Stimulated activated CD8-positive, alpha-beta memory T cell treated with anti-CD3 and anti-CD28 coated beads, Interleukin-7, amount 100 ng/mL, for 1 hour (primary cell): ENCODE data around the gene GDAP2.
"Not testable (repeated sequence)": the region's sequence is repeated elsewhere in the genome, so short reads cannot be mapped to it uniquely, and the experiment has no call there.

Experiments
- DNase-seq, 2 donors: peaks; one replicate each; pipeline ENCODE4 v3.0.0-alpha.2; 2020; ENCODE audit warnings: low read depth in 2 of 2

The GDAP2 gene

DNA sequence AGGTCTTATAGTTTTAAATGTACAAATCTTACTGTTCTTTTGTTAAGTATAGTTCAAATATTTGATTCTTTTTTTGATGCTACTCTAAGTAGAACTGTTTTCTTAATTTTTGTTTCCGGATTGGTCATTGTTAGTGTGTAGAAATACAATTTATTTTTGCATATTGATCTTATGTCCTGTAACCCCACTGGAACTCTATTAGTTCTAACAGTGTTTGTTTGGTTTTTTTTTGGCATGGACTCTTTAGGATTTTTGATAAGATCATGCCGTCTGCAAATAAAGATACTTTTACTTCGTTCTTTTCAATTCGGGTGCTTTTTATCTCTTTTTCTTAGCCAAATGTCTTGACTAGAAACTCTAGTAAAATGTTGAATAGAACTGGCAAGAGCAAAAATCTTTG is 26.5 kb downstream of the GDAP2 start:
- DNase-seq, result no peak

DNA sequence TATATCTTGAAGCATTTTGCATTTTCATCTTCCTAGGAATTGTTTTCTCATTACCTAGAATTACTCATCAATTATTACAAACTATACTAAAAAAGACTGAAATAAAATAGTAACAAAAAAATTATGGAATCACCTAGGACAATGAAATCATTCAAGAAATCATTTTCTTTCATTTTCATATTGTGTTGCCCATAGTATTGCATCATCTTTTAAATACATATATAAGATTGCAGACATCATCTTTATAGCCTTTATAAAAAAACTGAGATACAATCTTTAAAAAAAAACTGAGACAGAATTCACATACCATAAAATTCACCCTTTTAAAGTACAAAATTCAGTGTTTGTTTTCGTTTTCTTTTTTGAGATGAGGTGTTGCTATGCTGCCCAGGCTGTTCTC is 29.6 kb downstream of the GDAP2 start:
- DNase-seq, result no peak

DNA sequence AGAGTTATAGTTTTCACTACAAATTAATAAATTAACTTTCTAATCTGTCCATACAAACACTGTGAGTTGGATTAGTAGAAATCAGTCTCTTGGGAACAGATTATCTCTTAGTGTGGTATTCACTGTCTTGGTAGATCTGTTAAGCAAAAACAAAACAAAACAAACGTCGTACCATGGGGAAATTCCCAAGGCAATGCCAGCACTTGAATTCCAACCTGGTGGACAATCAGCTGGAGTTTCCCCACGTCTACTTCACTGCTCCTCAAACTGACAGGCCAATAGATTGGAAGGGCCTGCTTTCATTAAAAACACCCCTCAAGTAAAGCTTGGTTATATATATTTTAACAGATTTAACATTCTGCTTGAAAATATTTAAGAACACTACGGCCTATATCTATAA is 31.9 kb downstream of the GDAP2 start:
- DNase-seq, result no peak

DNA sequence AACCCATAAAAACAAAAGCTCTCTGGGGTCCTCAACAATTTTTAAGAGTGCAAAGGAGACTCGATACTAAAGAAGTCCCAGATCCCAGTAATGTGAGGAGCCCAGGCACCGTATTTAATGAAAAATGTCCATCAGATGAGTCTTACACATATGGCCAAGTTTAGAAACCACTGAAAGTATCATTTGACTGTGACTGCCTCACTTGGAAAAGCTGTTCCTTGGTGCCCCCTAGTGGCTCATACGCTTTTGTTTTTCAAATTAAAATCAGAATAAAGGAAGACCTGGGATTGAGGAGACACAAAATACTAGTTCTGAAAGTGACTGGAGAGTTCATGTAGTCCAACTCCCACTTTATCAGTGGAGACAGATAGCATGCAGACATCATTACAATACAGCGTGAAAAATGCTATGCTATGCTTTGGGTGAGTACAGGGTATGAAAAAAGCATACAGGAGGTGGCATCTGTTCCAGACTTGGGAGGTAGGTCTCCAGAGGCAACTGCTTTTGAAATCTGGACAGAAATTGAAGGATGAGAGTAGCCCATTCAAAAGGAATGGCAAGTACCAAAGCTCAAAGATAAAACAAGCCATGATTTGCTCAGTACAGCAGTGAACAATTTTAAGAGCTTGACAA is 33.8 kb downstream of the GDAP2 start:
- peak in 1 of 2 donors; percentile 25 for DNase-seq

DNA sequence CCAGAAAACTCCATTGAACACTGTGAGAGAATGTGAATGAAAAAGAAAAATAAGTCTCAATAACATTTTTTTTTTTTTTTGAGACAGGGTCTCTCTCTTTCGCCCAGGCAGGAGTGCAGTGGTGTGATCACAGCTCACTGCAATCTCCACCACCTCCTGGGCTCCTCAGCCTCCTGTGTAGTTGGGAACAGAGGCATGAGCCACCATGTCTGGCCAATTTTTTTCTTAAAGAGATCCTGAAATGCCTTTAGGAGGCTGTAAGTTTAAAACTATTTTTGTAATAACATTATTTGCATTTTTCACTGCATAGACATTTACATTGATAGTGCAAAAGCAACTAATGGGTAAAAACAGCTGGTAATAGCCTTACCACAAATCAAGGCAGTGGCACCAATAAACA is 35.3 kb downstream of the GDAP2 start:
- no peak for DNase-seq

DNA sequence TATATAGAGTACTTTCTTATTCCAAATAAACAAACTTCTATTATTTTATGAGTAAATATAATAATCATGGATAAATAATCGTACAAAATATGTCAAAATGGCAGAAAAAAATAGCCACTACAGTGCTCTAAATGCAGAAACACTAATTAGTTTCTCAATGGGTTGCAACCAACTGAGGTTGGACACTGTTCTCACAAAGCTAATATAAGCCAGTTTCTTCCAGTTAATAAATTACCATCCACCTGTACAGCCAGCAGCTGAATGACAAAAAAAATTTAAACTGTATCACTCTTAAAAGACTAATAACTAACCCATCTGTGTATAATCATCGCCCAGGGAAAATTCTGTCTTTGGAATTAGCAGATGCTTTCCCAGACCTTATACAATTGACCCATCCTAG is 36.9 kb downstream of the GDAP2 start:
- no peak for DNase-seq

DNA sequence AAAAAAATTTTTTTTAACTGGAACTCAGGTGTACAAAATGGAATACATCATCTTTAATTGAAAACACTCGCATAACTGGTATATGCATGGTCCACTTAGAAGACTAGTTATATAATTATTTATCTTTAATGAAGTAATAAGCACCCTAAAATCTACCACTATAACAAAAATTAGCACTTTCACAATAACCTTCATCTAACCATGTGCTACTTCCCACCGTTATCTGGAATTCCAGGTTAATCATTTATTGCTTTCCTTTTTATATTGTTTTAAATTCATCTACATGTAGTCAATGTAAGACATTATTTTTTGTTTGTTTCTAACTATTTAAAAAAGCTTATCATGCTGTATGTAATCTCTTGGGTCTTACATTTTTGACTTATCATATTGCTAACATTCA is 39.0 kb downstream of the GDAP2 start:
- no peak for DNase-seq

DNA sequence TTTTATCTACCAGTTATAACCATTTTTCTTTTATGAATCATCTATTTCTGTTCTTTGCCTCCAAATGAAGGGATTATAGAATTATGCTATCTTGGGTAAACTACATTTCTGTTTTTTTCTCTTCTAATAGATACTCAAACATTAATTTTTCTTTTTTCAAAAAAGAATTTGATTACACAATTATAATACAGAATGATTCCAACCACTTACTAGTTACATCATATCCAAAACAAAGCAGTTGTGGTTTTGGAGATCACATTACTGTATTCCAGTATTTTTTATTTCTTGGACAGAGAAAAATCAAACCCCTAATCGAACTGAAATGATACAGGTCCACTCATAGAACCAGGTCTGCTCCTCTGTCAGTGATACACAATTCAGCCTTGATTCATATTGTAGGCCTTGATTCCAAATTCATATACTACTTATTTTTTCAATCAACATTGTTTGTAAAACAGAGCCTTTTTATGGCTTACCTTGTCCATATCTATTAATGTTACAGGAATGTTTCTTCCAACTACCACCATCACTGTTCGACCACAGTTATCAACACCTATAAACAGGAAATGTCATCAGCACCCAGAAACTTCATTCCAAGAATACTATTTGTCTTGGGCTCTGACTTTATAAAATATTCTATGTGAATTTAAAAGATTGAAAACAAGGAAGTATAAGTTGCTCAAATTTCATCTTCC is 43.2 kb downstream of the GDAP2 start:
- DNase-seq, result no peak

DNA sequence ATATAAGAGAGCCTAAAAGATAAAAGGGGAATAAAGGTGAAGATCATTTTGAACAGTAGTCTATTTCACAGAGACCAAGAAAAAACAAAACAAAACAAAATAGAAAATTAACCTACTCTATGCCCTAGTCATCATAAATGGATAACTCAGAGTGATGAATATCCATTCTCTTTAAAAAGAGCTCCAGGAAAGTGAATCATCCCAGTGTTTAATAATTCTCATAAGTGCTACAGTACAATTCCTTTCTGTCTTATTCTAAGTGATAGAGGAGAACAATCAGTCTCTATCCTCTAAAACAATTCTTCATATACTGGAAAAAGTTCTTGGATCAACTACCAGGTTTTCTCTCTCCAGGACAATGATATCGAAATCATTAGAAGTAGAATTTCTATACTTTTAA is 45.8 kb downstream of the GDAP2 start:
- no peak for DNase-seq

DNA sequence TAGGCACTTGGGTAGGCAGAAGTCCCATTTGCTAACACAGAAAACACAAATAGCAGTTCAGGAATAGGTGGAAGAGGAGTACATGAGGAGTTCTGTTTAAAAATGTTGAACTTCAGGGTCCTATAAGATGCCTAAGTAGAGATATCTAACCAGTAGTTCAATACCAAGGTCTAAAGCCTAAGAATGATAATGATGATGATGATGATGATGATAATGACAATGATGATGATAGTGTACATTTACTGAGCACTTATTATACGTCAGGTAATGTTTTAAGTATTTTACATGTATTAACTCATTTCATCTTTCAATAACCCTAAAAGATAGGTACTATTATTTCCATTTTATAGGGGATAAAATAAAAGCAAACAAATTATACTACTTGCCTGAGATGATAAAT is 50.1 kb downstream of the GDAP2 start:
- DNase-seq, result no peak

DNA sequence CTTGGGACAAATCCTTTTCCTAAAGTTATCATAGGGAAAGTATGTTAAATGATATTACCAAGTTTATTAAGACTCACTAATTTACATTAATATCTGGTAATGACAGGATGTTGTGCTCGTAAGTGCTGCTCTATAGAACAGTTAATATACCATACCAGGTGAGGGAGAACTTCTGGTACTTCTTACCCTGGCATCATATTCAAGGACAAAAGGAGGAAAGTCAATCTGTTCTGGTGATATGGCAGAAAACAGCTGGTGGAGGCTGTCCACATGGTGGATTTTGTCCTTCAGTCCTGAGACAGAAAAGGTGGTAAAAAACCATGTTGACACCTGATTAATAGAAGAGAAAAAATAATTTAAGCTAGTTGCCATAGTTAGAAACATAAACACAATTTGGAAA is 51.6 kb downstream of the GDAP2 start:
- no peak for DNase-seq

DNA sequence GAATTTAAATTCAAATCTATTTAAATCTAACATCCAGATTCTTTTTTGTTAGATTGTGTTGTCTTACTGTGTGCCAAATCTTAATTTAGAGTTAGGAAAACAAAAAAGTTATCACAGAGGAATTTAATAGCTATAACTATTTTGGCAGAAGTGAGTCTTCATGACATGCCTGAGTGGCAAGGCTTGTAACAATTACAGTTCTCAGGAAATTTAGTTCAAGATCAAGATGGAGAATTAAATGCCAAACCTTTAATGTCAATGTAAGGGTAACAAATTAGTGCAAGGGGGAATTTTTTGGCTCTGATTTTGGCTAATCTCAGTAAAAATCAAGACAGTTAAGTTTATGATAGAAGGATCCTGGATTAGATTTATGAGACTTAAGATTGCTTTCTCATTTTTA is 58.4 kb downstream of the GDAP2 start:
- DNase-seq, result no peak

DNA sequence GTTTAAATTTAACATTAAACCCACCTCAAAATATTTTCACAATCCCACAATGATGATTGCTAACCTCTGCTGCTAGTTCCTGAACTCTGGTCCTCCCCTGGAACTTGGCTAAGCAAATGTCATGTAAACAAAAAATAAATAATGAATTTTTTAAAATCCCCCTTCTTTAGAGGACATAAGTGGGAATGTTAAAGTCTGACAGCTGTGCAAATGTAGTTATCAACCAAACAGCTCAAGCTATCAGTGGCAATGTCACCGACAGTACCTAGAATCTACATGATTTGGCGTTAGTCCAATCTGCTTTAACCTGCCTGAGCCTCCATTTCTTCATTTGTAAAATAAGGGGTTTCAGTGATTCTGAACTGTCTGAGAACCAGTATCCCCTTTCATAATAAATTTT is 67.7 kb downstream of the GDAP2 start:
- no peak for DNase-seq

DNA sequence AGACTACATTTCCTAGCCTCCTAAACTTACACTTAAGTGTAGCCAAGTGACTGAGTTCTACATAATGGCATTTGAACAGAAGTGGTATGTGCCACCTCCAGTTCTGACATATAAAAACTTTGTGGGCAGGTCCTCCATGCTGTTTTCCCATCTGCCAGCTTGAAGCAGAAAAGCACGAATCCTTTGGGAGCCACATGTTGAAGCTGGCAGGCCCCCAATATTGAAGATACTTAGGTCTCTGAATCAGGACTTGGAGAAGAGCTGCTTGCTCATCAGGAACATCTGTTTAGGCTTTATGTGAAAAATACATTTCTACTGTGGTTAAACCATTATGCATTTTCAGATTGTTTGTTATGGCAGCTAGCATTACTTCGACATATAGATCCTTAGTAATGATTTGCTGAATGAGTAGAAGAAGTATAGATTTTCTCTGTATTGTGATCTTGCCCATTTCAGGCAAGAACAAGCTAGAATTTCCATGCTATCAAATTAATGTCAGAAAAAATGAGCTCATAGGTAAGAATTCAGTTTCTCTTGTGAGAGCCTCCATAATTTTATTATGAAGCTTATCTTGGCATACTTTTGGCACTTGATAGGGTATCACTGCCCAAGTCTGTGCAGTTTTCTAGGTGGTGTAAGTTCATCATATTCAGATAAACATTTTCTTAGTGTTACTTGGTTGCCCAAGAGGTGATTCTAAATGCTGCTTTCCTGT is 68.4 kb downstream of the GDAP2 start:
- no peak for DNase-seq

DNA sequence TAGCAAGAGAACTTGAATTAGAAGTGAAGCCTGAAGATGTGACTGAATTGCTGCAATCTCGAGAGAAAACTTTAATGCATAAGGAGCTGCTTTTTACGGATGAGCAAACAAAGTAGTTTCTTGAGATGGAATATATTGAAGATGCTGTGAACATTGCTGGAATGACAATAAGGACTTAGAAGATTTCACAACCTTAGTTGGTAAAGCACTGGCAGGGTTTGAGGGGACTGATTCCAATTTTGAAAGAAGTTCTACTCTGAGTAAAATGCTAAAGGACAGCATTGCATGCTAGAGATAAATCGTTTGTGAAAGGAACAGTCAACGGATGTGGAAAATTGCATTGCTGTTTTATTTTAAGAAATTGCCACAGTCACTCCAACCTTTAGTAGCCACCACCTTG is 69.5 kb downstream of the GDAP2 start:
- no peak for DNase-seq

DNA sequence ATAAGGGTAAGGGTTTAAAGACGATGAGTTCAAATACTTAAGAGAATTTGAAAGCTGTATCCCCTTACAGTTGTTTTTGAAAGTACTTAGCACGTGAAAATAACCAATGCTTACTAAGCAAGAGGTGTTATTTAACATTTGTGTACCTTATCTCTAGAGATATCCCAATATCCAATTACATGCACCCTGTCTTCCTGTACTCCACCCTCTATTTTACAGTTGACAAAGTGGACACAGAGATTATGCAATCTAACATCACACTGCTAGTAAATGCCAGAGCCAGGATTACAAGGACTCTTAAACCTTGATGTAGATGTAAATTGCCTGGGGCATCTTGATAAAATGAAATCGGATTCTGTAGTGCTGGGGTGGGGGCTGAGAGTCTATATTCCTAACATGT is 72.0 kb downstream of the GDAP2 start:
- no peak for DNase-seq

DNA sequence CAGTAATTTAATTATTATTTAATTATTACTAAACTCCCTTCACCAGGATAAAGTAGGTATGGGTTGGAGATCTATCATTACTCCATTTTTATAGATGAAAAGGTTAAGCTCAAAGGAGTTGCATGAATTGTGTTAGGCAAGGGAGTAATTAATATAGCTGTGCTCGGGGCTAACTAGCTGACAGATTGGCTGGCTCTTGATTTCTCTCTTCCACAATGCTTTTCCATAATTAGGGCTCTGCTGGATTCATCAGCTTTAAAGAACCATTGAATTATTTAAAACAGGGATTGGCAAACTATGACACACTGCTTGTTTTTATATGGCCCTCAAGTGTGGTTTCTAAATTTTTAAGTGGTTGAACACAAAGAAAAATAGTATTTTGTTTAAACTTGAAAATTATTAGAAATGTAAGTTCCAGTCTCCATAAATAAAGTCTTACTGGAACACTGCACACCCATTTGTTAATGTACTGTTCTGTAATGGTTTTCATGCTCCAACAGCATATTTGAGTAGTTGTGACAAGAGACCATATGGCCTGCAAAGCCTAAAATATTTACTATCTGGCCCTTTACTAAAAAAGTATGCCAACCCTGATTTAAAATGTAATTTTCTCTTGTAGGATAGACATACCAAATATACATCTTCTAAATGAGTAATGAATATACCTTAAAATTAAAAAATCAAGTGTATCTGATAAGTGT is 76.4 kb downstream of the GDAP2 start:
- DNase-seq, result no peak

DNA sequence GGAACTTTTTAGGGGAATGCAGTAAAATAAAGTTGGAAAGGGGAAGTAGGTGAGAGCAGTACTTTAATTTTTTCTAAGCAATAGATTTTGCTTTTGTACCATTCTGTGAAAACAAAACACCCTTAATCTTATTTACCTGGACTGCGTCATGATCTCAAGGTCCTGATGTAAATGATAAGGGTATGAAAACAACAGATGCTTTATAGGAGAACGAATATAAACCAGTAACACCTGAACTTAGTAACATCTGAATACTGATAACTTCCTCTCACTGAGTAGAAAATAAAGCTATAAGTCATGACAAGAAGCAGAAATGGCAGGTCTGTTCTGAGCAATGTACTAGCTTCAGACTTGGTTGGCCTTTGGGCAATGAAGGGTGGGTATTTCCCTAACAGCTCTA is 77.7 kb downstream of the GDAP2 start:
- no peak for DNase-seq

DNA sequence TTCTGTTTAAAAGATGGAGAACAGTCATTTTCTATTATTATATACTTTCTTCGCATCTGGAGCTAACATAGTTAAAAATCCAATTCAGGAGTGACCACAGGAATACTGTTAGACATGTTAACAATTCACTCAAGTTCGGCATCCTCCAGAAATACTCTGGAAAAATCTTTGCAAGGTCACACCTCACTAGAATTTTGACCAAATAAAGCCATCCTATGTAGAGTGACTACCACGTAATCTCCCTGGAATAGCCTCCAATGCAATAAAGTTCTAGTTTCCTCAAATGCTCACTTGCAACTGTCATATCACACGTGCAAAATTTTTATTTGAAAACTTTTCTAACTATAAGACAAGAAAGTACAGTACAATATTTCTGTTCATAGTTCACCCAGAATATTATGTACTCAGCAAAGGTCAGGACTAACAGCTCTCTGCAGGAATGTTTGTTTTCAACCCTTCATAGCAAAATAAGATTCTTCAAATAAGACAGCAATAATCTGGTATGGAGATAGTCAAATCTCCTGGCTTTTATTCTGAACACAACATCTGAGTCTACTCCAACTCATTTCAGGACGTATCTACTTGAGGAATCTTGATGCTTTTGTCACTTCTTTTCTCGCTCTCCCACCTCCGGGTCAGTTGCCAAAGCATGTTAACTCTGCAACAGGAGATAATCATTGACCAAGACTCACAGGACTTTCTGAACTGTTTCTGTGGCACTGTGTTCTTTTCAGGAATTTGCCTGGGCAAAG is 82.6 kb downstream of the GDAP2 start:
- DNase-seq, result no peak

DNA sequence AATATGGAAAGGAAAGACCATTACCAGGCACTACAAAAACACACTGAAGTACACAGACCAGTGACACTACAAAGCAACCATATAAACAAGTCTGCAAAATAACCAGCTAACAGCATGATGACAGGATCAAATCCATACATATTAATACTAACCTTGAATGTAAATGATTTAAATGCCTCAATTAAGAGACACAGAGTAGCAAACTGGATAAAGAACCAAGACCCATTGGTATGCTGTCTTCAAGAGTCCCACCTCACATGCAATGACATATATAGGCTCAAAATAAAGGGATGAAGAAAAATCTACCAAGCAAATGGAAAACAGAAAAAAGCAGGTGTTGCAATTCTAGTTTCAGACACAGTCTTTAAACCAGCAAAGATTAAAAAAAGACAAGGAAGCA is 84.9 kb downstream of the GDAP2 start:
- DNase-seq, result not testable (repeated sequence)

DNA sequence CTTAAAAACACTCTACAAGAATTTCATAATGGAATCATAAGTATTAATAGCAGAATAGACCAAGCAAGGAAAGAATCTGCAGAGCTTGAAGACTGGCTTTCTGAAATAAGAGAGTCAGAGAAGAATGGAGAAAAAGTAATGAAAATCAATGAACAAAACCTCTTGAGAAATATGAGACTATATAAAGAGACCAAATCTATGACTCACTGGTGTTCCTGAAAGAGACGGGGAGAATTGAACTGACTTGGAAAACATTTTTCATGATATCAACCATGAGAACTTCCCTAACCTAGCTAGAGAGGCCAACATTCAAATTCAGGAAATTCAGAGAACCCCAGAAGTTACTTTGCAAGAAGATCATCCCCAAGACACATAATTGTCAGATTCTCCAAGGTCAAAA is 85.6 kb downstream of the GDAP2 start:
- DNase-seq, result no peak
